ENCODE data around the gene RHOF. TPM values are rescaled to one million over a fixed set of nuclear protein-coding genes. Genes with fewer than 3 reads are reported as not detected.
A peak's percentile ranks its signal among the peaks of the same experiment; 100 is the strongest.
"Not testable (repeated sequence)": the region's sequence is repeated elsewhere in the genome, so short reads cannot be mapped to it uniquely, and the experiment has no call there.

RHOF gene
- total RNA-seq, 1 experiment from 2014 or later: 29.1 TPM

DNA sequence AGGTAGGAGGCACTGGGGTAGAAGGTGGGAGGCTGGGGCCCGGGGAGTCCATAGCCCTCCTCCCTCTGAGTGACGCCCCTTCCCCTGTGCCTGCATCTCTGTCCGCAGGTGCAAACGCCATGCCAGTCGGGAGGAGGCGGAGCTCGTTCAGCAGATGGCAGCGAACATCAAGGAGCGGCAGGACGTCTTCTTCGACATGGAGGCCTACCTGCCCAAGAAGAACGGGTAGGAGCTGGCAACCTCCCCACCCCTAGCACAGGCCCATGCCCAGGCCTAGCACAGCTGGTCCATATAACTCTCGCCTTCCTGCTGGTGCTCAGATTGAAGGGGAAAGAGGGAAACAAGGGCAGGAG is 45.3 kb downstream of the RHOF start:
- Histone ChIP-seq H3K4me1 (ENCODE audit: insufficient read depth, low read length) (no peaks in the 10 kb centered on the region), H3K4ac (ENCODE audit: low read depth, low read length) (no peak overlapping the region), H4K8ac (replicated peaks; ENCODE audit: insufficient read length, low read depth, low read length) (no peak overlapping the region), H2BK120ac (ENCODE audit: low read depth, low read length, poor library complexity, severe bottlenecking) (no peak overlapping the region), H3T11ph (ENCODE audit: low read length) (no peak overlapping the region), H2BK12ac (ENCODE audit: insufficient read length, low read depth, low read length) (no peak overlapping the region), H3K14ac (ENCODE audit: insufficient read depth, low read length) (no peak overlapping the region), H3K79me2 (ENCODE audit: insufficient read depth, low read length) (no peaks in the 10 kb centered on the region), H3K9ac (ENCODE audit: extremely low read depth, insufficient read length, low read length) (no peak overlapping the region), H3K23ac (ENCODE audit: insufficient read length, low read depth, low read length) (no peak overlapping the region), H4K20me1 (ENCODE audit: control insufficient read depth, insufficient read depth, insufficient read length) (no peaks in the 10 kb centered on the region), H3K27me3 (ENCODE audit: insufficient read depth, low read length) (no peaks in the 10 kb centered on the region), H3K27ac (ENCODE audit: insufficient read length, low read depth, low read length) (no peak overlapping the region), H4K91ac (ENCODE audit: insufficient read length, low read depth, low read length) (no peak overlapping the region), H3K79me1 (ENCODE audit: insufficient read depth, low read depth, low read length, poor library complexity, severe bottlenecking) (no peaks in the 10 kb centered on the region), H2BK20ac (ENCODE audit: low read depth, low read length, poor library complexity, severe bottlenecking) (no peak overlapping the region), H3K9me3 (ENCODE audit: control insufficient read depth, low read depth, low read length) (no peaks in the 10 kb centered on the region), H3K18ac (ENCODE audit: insufficient read length, low read depth, low read length) (no peak overlapping the region), H2AK5ac (ENCODE audit: insufficient read length, low read length) (no peak overlapping the region), H2AFZ (ENCODE audit: low read length) (no peak overlapping the region), H2BK15ac (ENCODE audit: low read depth, low read length) (no peak overlapping the region), H2BK5ac (ENCODE audit: insufficient read length, low read length) (no peak overlapping the region), H3K56ac (ENCODE audit: insufficient read length, low read depth, low read length) (no peak overlapping the region), H4K5ac (ENCODE audit: insufficient read length, low read depth, low read length) (no peak overlapping the region), H3K23me2 (ENCODE audit: insufficient read length, low read depth, low read length, poor library complexity, severe bottlenecking) (no peaks in the 10 kb centered on the region), H3K4me2 (ENCODE audit: insufficient read depth, insufficient read length, low read length) (no peak overlapping the region)
- DNase-seq: peak; percentile 61
- no peak overlapping the region for H3K4me3 Mint-ChIP-seq
- H3K27ac Mint-ChIP-seq: peak overlapping the region in 1 of 3 experiments; percentile 86; a peak in 3 of 7 replicates
- H3K27me3 Mint-ChIP-seq (ENCODE audit: low read depth): no peaks in the 10 kb centered on the region
- H3K9me3 Mint-ChIP-seq: no peaks in the 10 kb centered on the region
- H3K36me3 Mint-ChIP-seq (ENCODE audit: insufficient read depth in 1 of 3, low read depth in 3 of 3): peaks cover 14 to 46% (median 15%) of the 10 kb centered on the region in 3 experiments
- WGBS (ENCODE audit: extremely low coverage, insufficient read length, low lambda C conversion rate): no CpG with 5 or more reads among the region's 13 CpGs
- TF ChIP-seq, protein P1, sequence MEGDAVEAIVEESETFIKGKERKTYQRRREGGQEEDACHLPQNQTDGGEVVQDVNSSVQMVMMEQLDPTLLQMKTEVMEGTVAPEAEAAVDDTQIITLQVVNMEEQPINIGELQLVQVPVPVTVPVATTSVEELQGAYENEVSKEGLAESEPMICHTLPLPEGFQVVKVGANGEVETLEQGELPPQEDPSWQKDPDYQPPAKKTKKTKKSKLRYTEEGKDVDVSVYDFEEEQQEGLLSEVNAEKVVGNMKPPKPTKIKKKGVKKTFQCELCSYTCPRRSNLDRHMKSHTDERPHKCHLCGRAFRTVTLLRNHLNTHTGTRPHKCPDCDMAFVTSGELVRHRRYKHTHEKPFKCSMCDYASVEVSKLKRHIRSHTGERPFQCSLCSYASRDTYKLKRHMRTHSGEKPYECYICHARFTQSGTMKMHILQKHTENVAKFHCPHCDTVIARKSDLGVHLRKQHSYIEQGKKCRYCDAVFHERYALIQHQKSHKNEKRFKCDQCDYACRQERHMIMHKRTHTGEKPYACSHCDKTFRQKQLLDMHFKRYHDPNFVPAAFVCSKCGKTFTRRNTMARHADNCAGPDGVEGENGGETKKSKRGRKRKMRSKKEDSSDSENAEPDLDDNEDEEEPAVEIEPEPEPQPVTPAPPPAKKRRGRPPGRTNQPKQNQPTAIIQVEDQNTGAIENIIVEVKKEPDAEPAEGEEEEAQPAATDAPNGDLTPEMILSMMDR (conservative IDR thresholded peaks at IDR 0.05): no peak
- peaks cover 0 to 7% of the 10 kb centered on the region in 2 experiments; a peak in 3 of 4 replicates for H3K4me1 Mint-ChIP-seq

DNA sequence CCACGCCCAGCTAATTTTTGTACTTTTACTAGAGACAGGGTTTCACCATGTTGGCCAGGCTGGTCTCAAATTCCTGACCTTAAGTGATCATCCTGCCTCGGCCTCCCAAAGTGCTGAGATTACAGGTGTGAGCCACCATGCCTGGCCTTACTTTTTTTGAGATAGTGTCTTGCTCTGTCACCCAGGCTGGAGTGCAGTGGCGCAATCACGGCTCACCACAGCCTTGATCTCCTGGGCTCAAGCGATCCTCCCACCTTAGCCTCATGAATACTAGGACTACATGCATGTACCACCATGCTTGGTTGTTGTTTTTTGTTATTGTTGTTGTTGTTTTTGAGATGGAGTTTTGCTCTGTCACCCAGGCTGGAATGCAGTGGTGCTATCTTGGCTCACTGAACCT is 47.9 kb downstream of the RHOF start:
- H3K4ac ChIP-seq (ENCODE audit: low read depth, low read length); H2BK12ac ChIP-seq (ENCODE audit: insufficient read length, low read depth, low read length); H3K27ac ChIP-seq (ENCODE audit: insufficient read length, low read depth, low read length); H4K8ac ChIP-seq (replicated peaks; ENCODE audit: insufficient read length, low read depth, low read length); H3K9me3 Mint-ChIP-seq; H2BK120ac ChIP-seq (ENCODE audit: low read depth, low read length, poor library complexity, severe bottlenecking); H4K91ac ChIP-seq (ENCODE audit: insufficient read length, low read depth, low read length); H3K4me2 ChIP-seq (ENCODE audit: insufficient read depth, insufficient read length, low read length); H3K27me3 Mint-ChIP-seq (ENCODE audit: low read depth); H2AFZ ChIP-seq (ENCODE audit: low read length); H2AK5ac ChIP-seq (ENCODE audit: insufficient read length, low read length); H3K14ac ChIP-seq (ENCODE audit: insufficient read depth, low read length); H2BK5ac ChIP-seq (ENCODE audit: insufficient read length, low read length); H4K20me1 ChIP-seq (ENCODE audit: control insufficient read depth, insufficient read depth, insufficient read length); H3K9me3 ChIP-seq (ENCODE audit: control insufficient read depth, low read depth, low read length); H3K79me2 ChIP-seq (ENCODE audit: insufficient read depth, low read length); DNase-seq; H2BK15ac ChIP-seq (ENCODE audit: low read depth, low read length); H3K27ac Mint-ChIP-seq; H3K27me3 ChIP-seq (ENCODE audit: insufficient read depth, low read length); H3K4me3 Mint-ChIP-seq; H4K5ac ChIP-seq (ENCODE audit: insufficient read length, low read depth, low read length); H2BK20ac ChIP-seq (ENCODE audit: low read depth, low read length, poor library complexity, severe bottlenecking); H3K23ac ChIP-seq (ENCODE audit: insufficient read length, low read depth, low read length); H3K4me1 ChIP-seq (ENCODE audit: insufficient read depth, low read length); H3K18ac ChIP-seq (ENCODE audit: insufficient read length, low read depth, low read length); H3K23me2 ChIP-seq (ENCODE audit: insufficient read length, low read depth, low read length, poor library complexity, severe bottlenecking); H3T11ph ChIP-seq (ENCODE audit: low read length); H3K4me1 Mint-ChIP-seq; H3K9ac ChIP-seq (ENCODE audit: extremely low read depth, insufficient read length, low read length); H3K79me1 ChIP-seq (ENCODE audit: insufficient read depth, low read depth, low read length, poor library complexity, severe bottlenecking); H3K56ac ChIP-seq (ENCODE audit: insufficient read length, low read depth, low read length): not testable (repeated sequence)
- peaks cover 7 to 35% (median 12%) of the 10 kb centered on the region in 3 experiments for H3K36me3 Mint-ChIP-seq (ENCODE audit: insufficient read depth in 1 of 3, low read depth in 3 of 3)
- no CpG with 5 or more reads among the region's 5 CpGs for WGBS (ENCODE audit: extremely low coverage, insufficient read length, low lambda C conversion rate)
